Measurements from ENCODE around the gene CCDC88A. TPM values are rescaled to one million over a fixed set of nuclear protein-coding genes. Genes with fewer than 3 reads are reported as not detected.

CCDC88A gene
- total RNA-seq, 1 experiment from 2014 or later, result 84.5 TPM

- BruUV-seq (replicated peaks), result no TSS peak
- H3K27ac ChIP-seq (ENCODE audit: low read depth, low read length, poor library complexity, severe bottlenecking), result no peak overlapping the region
- TF ChIP-seq EZH2 (IDR thresholded peaks at IDR 0.05; ENCODE audit: borderline replicate concordance, low read depth, low read length, poor library complexity, severe bottlenecking) (no peak), CTCF (conservative IDR thresholded peaks at IDR 0.05; ENCODE audit: low read depth, low read length) (no peak)
- ChIA-PET POLR2A (ENCODE audit: low non-redundant PET) (interaction anchor here (0.6 kb wide), 1 partner anchor 105 kb away, joined by 3 read pairs; no protein-coding TSS in a partner anchor), CTCF (no interaction called here)
- intact Hi-C loops (cut with micrococcal nuclease; ENCODE audit: unreplicated experiment), result no loop called here
- no peaks in the 10 kb centered on the region for H3K4me1 ChIP-seq (ENCODE audit: insufficient read depth, low read length, poor library complexity, severe bottlenecking)
- H3K27me3 ChIP-seq (replicated peaks; ENCODE audit: insufficient read depth, low read depth, low read length, poor library complexity), result no peaks in the 10 kb centered on the region
- H3K9me3 ChIP-seq (ENCODE audit: low read depth, low read length, poor library complexity, severe bottlenecking), result no peaks in the 10 kb centered on the region
- DNase-seq (ENCODE audit: low spot score), result no peak
- no peaks in the 10 kb centered on the region for H3K36me3 ChIP-seq (ENCODE audit: insufficient read depth, low read length, poor library complexity, severe bottlenecking)
- no peak overlapping the region for H3K4me3 ChIP-seq (ENCODE audit: low read depth, low read length, poor library complexity, severe bottlenecking)
Measured at GRCh38 chr2:55441280-55441892, 21.7 kb upstream of the CCDC88A start.

GRCh38 chr2:55439101-55439397, 19.4 kb upstream of the CCDC88A start:
- no peaks in the 10 kb centered on the region for H3K9me3 ChIP-seq (ENCODE audit: low read depth, low read length, poor library complexity, severe bottlenecking)
- POLR2A ChIA-PET (ENCODE audit: low non-redundant PET), result no interaction called here
- H3K36me3 ChIP-seq (ENCODE audit: insufficient read depth, low read length, poor library complexity, severe bottlenecking), result no peaks in the 10 kb centered on the region
- intact Hi-C loops (cut with micrococcal nuclease; ENCODE audit: unreplicated experiment), result loop anchor here (10.0 kb wide), 1 partner anchor 174 kb away; the partner anchor contains the start of gene MTIF2
- no TSS peak for BruUV-seq (replicated peaks)
- no peak for DNase-seq (ENCODE audit: low spot score)
- H3K27me3 ChIP-seq (replicated peaks; ENCODE audit: insufficient read depth, low read depth, low read length, poor library complexity), result no peaks in the 10 kb centered on the region
- no peak overlapping the region for H3K4me3 ChIP-seq (ENCODE audit: low read depth, low read length, poor library complexity, severe bottlenecking)
- no peaks in the 10 kb centered on the region for H3K4me1 ChIP-seq (ENCODE audit: insufficient read depth, low read length, poor library complexity, severe bottlenecking)
- H3K27ac ChIP-seq (ENCODE audit: low read depth, low read length, poor library complexity, severe bottlenecking), result no peak overlapping the region
- TF ChIP-seq EZH2 (IDR thresholded peaks at IDR 0.05; ENCODE audit: borderline replicate concordance, low read depth, low read length, poor library complexity, severe bottlenecking), result no peak
- no peak for TF ChIP-seq CTCF (conservative IDR thresholded peaks at IDR 0.05; ENCODE audit: low read depth, low read length)
- CTCF ChIA-PET, result no interaction called here

GRCh38 chr2:55438391-55439100, 18.9 kb upstream of the CCDC88A start:
- Histone ChIP-seq H3K27me3 (replicated peaks; ENCODE audit: insufficient read depth, low read depth, low read length, poor library complexity) (no peaks in the 10 kb centered on the region), H3K4me1 (ENCODE audit: insufficient read depth, low read length, poor library complexity, severe bottlenecking) (no peaks in the 10 kb centered on the region), H3K4me3 (ENCODE audit: low read depth, low read length, poor library complexity, severe bottlenecking) (no peak overlapping the region), H3K36me3 (ENCODE audit: insufficient read depth, low read length, poor library complexity, severe bottlenecking) (no peaks in the 10 kb centered on the region), H3K27ac (ENCODE audit: low read depth, low read length, poor library complexity, severe bottlenecking) (no peak overlapping the region), H3K9me3 (ENCODE audit: low read depth, low read length, poor library complexity, severe bottlenecking) (no peaks in the 10 kb centered on the region)
- DNase-seq (ENCODE audit: low spot score), result no peak
- intact Hi-C loops (cut with micrococcal nuclease; ENCODE audit: unreplicated experiment), result loop anchor here (10.0 kb wide), 1 partner anchor 174 kb away; the partner anchor contains the start of gene MTIF2
- ChIA-PET POLR2A (ENCODE audit: low non-redundant PET) (no interaction called here), CTCF (no interaction called here)
- BruUV-seq (replicated peaks), result no TSS peak
- TF ChIP-seq CTCF (conservative IDR thresholded peaks at IDR 0.05; ENCODE audit: low read depth, low read length) (no peak), EZH2 (IDR thresholded peaks at IDR 0.05; ENCODE audit: borderline replicate concordance, low read depth, low read length, poor library complexity, severe bottlenecking) (no peak)

Measured in A673 (cell line).